HEK293 (cell line): Measurements from ENCODE around the gene ILK.

Source experiments
- CTCF ChIP-seq: fragments of 450-650 bp; formaldehyde crosslinking; IDR thresholded peaks from 2 replicates; pipeline ENCODE4 v1.5.1; 2016; ENCODE audit warnings: missing biosample characterization, missing genetic modification characterization
- PRDM4 ChIP-seq: fragments of 450-650 bp; formaldehyde crosslinking; IDR thresholded peaks from 2 replicates; pipeline ENCODE4 v1.5.1; 2017; ENCODE audit warnings: missing biosample characterization, missing genetic modification characterization
- REST ChIP-seq: fragments of 450-650 bp; formaldehyde crosslinking; IDR thresholded peaks from 2 replicates; pipeline ENCODE4 v1.5.1; 2016; ENCODE audit warnings: missing biosample characterization, missing genetic modification characterization
- ZFHX2 ChIP-seq: fragments of 450-650 bp; formaldehyde crosslinking; conservative IDR thresholded peaks from 2 replicates; pipeline ENCODE4 v1.5.1; 2016; ENCODE audit warnings: missing biosample characterization, missing genetic modification characterization
- ZNF24 ChIP-seq: fragments of 450-650 bp; formaldehyde crosslinking; IDR thresholded peaks from 2 replicates; pipeline ENCODE4 v1.5.1; 2016; ENCODE audit warnings: missing biosample characterization, missing genetic modification characterization
- ZNF324 ChIP-seq: fragments of 450-650 bp; formaldehyde crosslinking; IDR thresholded peaks from 2 replicates; pipeline ENCODE4 v1.5.1; 2016; ENCODE audit warnings: missing biosample characterization, missing genetic modification characterization
- ZNF404 ChIP-seq: fragments of 450-650 bp; formaldehyde crosslinking; IDR thresholded peaks from 2 replicates; pipeline ENCODE4 v1.5.1; 2017; ENCODE audit warnings: missing biosample characterization, missing genetic modification characterization
- ZNF501 ChIP-seq: fragments of 450-650 bp; formaldehyde crosslinking; IDR thresholded peaks from 2 replicates; pipeline ENCODE4 v1.5.1; 2016; ENCODE audit warnings: missing biosample characterization, missing genetic modification characterization

GRCh38 chr11:6637871-6638270 is 34.3 kb downstream of the ILK start:
- TF ChIP-seq ZNF24 (no peak), CTCF (tag by site-specific recombination) (no peak), ZNF501 (no peak), REST (no peak), ZFHX2 (no peak), ZNF404 (tag by site-specific recombination) (no peak), ZNF324 (tag by site-specific recombination) (no peak), PRDM4 (tag by site-specific recombination) (no peak)
